ENCODE results near the gene USP34. TPM values are rescaled to one million over a fixed set of nuclear protein-coding genes. Genes with fewer than 3 reads are reported as not detected.
"Not testable (repeated sequence)": the region's sequence is repeated elsewhere in the genome, so short reads cannot be mapped to it uniquely, and the experiment has no call there.

The USP34 gene
- total and polyA plus RNA-seq, 2 of the 4 experiments (the other 2 are of a cell fraction) = 34.7 to 128 TPM

- H2AK5ac ChIP-seq (ENCODE audit: low read depth, low read length); H3K14ac ChIP-seq (replicated peaks; ENCODE audit: low read depth, low read length); POLR2A ChIA-PET (ENCODE audit: unreplicated experiment); CTCF ChIA-PET; H2BK20ac ChIP-seq (ENCODE audit: low read depth, low read length); H4K8ac ChIP-seq (ENCODE audit: low read depth in 2 of 2, low read length in 2 of 2); H3K36me3 ChIP-seq (ENCODE audit: control insufficient read depth, insufficient read depth, low read length); intact Hi-C loops (cut with micrococcal nuclease); H4K5ac ChIP-seq (ENCODE audit: low read depth, low read length); H3K4me2 ChIP-seq (ENCODE audit: low read depth, low read length); H3K9ac ChIP-seq (ENCODE audit: low read depth, low read length); H2AFZ ChIP-seq (replicated peaks; ENCODE audit: low read length, poor library complexity); H3K56ac ChIP-seq (ENCODE audit: extremely low read depth, insufficient read depth, low read length); H3K18ac ChIP-seq (ENCODE audit: low read depth, low read length); H3K4me1 ChIP-seq (ENCODE audit: control insufficient read depth, insufficient read depth, low read length); DNase-seq; H3K23ac ChIP-seq (ENCODE audit: low read depth, low read length); H3K27me3 ChIP-seq (ENCODE audit: control insufficient read depth, insufficient read depth, low read length); in situ Hi-C loops (cut with MboI; ENCODE audit: low sequenced_read_pairs); H2AK9ac ChIP-seq (replicated peaks; ENCODE audit: low read depth, low read length, poor library complexity); H3K4me3 ChIP-seq (ENCODE audit: insufficient read depth, low read depth, low read length); H4K91ac ChIP-seq (ENCODE audit: insufficient read depth, low read depth, low read length); ATAC-seq (ENCODE audit: low read depth); H2BK15ac ChIP-seq (ENCODE audit: low read depth, low read length); H3K27ac ChIP-seq (ENCODE audit: insufficient read depth, low read length); H2BK120ac ChIP-seq (ENCODE audit: low read depth, low read length); H3K9me3 ChIP-seq (ENCODE audit: control insufficient read depth, insufficient read depth, low read length); H3K4ac ChIP-seq (ENCODE audit: low read depth, low read length); BruUV-seq (replicated peaks); dilution Hi-C loops (cut with HindIII; ENCODE audit: low sequenced_read_pairs, unreplicated experiment); H2BK5ac ChIP-seq (ENCODE audit: low read depth, low read length, poor library complexity, severe bottlenecking): not testable (repeated sequence)
- Histone ChIP-seq H3K79me1 (ENCODE audit: low read depth in 1 of 2, low read length in 2 of 2) (peaks cover 11 to 56% of the 10 kb centered on the region in 2 experiments; a peak in 3 of 4 replicates), H4K20me1 (ENCODE audit: insufficient read depth, low read length) (peaks cover 71% of the 10 kb centered on the region), H3K9me1 (ENCODE audit: insufficient read depth, low read length) (peaks cover 11% of the 10 kb centered on the region; the same call in 1 of the 2 replicates)
- WGBS, 2 experiments (ENCODE audit: extremely low coverage in 2 of 2, insufficient read length in 1 of 2) = 100% methylated on average over 2 of the region's 7 CpGs; no CpG with 5 or more reads in 1 of the 2 experiments
Measured at GRCh38 chr2:61446971-61447370, 23.9 kb downstream of the USP34 start.

Measured in IMR-90 (cell line).